ENCODE data around the gene STX18.

Gene STX18

DNA sequence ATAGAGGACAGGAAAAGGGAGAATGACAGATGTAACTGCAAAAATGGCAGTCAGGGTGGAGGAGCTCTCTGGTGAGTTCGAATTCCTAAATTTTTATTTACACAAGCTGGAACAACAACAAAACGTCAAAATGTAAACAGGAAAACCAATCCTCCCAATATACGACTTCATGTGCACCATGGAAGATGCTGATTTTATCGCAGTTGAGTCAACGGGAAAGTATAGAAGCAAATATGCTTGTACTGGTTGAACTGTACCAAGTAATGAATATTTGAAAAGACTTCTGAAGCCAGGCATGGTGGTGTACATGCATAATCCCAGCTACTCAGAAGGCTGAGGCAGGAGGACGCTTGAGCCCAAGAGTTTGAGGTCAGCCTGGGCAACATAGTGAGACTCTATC, 15.4 kb downstream of the STX18 start:
- no peak for DNase-seq (ENCODE audit: extremely low read depth, low read depth)

DNA sequence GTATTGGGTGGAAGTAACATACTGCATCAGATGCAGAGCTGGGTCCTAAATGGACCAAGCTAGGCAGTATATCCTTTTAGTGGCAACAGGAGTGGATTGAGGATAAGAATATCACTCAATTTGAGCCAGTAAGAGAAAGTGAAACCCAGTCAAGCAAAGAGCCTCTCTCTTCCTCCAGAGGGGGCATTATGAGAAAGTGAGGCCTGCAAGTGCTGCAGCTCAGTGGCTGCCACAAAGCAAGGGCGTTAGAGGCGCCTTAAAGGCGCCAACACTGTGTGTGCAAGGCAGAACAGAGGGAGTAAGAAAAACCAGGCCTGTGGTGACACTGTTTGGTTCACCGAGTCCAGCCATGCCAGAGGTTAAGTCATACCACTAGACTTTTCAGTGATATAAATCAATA, 17.5 kb downstream of the STX18 start:
- DNase-seq (ENCODE audit: extremely low read depth, low read depth) = no peak
- TF ChIP-seq CTCF (IDR thresholded peaks at IDR 0.05; ENCODE audit: low read depth, low read length, missing control alignments) = no peak

More for the DNA sequence above, 15.4 kb downstream of the STX18 start:
- no peak for TF ChIP-seq CTCF (IDR thresholded peaks at IDR 0.05; ENCODE audit: low read depth, low read length, missing control alignments)
- no peak overlapping the region for H3K4me3 ChIP-seq (replicated peaks; ENCODE audit: low read depth, low read length)

DNA sequence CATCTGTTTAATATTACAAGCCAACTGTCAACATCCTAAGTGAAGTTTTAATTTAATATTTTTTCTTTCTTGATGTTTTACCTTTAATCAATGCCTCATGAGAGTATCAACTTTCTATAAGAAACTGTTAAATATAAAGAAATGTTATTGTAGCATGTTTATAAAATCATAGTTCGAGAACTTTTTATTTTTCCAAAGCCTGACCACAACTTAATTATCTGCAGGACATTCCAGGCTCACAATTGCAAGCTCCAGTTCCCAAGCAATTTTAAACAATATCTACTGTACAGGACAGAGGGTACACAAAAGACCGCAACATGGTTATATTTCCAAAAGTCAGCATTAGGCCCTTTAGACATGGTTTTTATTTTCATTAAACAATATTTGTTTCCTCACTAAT, 20.1 kb downstream of the STX18 start:
- DNase-seq (ENCODE audit: extremely low read depth, low read depth) = no peak
- H3K4me3 ChIP-seq (replicated peaks; ENCODE audit: low read depth, low read length) = no peak overlapping the region
- TF ChIP-seq CTCF (IDR thresholded peaks at IDR 0.05; ENCODE audit: low read depth, low read length, missing control alignments) = no peak

More for the DNA sequence above, 17.5 kb downstream of the STX18 start:
- H3K4me3 ChIP-seq (replicated peaks; ENCODE audit: low read depth, low read length) = no peak overlapping the region

GRCh38 chr4:4521136-4521535, 20.7 kb downstream of the STX18 start:
- no peak overlapping the region for H3K4me3 ChIP-seq (replicated peaks; ENCODE audit: low read depth, low read length)
- DNase-seq (ENCODE audit: extremely low read depth, low read depth) = no peak

GRCh38 chr4:4519297-4519894, 22.5 kb downstream of the STX18 start:
- peak; percentile 57 for TF ChIP-seq CTCF (IDR thresholded peaks at IDR 0.05; ENCODE audit: low read depth, low read length, missing control alignments)
- H3K4me3 ChIP-seq (replicated peaks; ENCODE audit: low read depth, low read length) = no peak overlapping the region
- DNase-seq (ENCODE audit: extremely low read depth, low read depth) = no peak

More at GRCh38 chr4:4521136-4521535, 20.7 kb downstream of the STX18 start:
- no peak for TF ChIP-seq CTCF (IDR thresholded peaks at IDR 0.05; ENCODE audit: low read depth, low read length, missing control alignments)

DNA sequence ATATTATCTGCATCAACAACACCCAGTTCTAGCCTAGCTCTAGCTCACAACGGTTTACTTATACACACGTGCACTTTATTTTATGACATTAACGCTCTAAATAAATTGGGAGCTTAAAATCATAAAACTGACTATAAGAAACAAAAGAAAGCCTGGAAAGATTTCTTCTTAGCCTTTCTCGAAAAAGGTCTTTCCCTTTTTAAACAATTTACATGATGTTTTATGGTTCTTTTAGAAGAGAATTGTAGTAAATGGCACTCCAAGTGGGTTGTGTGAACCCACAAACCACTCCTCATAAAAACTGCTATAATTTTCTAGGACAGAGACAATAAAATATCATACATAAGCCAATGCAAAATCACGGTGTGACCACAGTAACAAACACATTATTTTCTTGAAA, 23.1 kb downstream of the STX18 start:
- no peak for DNase-seq (ENCODE audit: extremely low read depth, low read depth)
- H3K4me3 ChIP-seq (replicated peaks; ENCODE audit: low read depth, low read length) = no peak overlapping the region
- no peak for TF ChIP-seq CTCF (IDR thresholded peaks at IDR 0.05; ENCODE audit: low read depth, low read length, missing control alignments)

DNA sequence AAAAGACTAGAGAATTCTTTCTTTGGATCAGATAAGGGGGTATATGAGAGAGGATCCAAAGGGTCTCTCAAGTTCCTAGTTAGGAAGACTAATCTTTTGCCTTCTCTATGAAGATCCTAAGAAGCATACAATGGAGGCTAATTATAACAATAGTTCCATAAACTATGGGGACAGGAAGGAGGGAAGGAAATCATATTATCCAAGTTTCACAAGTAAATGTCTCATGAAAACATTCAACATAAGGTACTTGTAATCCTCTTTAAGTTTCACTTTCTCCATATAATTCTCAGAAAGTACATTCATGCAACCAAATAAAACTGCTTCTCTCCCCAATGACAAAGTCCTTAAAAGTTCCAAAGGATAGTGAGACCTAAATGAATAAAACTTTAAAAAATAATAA, 27.1 kb downstream of the STX18 start:
- no peak overlapping the region for H3K4me3 ChIP-seq (replicated peaks; ENCODE audit: low read depth, low read length)
- DNase-seq (ENCODE audit: extremely low read depth, low read depth) = no peak
- no peak for TF ChIP-seq CTCF (IDR thresholded peaks at IDR 0.05; ENCODE audit: low read depth, low read length, missing control alignments)

Data from HFF-Myc (cell line).